Osteocyte (in vitro differentiated cells): Measurements from ENCODE around the gene SCAPER. TPM values are rescaled to one million over a fixed set of nuclear protein-coding genes. Genes with fewer than 3 reads are reported as not detected.

ENCODE experiments used
- DNase-seq: peaks from one replicate; pipeline ENCODE4 v3.0.0; 2021; ENCODE audit warnings: mixed read lengths; ENCODE audit not compliant: unreplicated experiment; ENCODE audit errors: extremely low spot score
- H3K27ac Mint-ChIP-seq: one replicate; pipeline ENCODE4 v1.8.0; 2021; ENCODE audit warnings: mild to moderate bottlenecking, mixed read lengths; ENCODE audit not compliant: unreplicated experiment
- H3K27me3 Mint-ChIP-seq: one replicate; pipeline ENCODE4 v1.8.0; 2021; ENCODE audit warnings: mixed read lengths; ENCODE audit not compliant: unreplicated experiment
- H3K36me3 Mint-ChIP-seq: one replicate; pipeline ENCODE4 v1.8.0; 2021; ENCODE audit warnings: mixed read lengths; ENCODE audit not compliant: unreplicated experiment
- H3K4me1 Mint-ChIP-seq: one replicate; pipeline ENCODE4 v1.8.0; 2021; ENCODE audit warnings: mixed read lengths; ENCODE audit not compliant: unreplicated experiment
- H3K4me3 Mint-ChIP-seq: one replicate; pipeline ENCODE4 v1.8.0; 2021; ENCODE audit warnings: mild to moderate bottlenecking, moderate library complexity, mixed read lengths; ENCODE audit not compliant: unreplicated experiment
- H3K9me3 Mint-ChIP-seq: one replicate; pipeline ENCODE4 v1.8.0; 2021; ENCODE audit warnings: mixed read lengths; ENCODE audit not compliant: unreplicated experiment
- total RNA-seq: library from RNA; stranded (reverse); gene quantifications from 2 replicates; pipeline ENCODE4 v1.2.1, GENCODE V29; 2021
- TF ChIP-seq, protein P1 (sequence below): fragments of 200-600 bp; sonication (generic); IDR thresholded peaks from 2 replicates; pipeline ENCODE4 v1.5.0; 2021; ENCODE audit warnings: antibody characterized with exemption, mild to moderate bottlenecking, moderate library complexity

SCAPER gene
- total RNA-seq, 1 donor from 2014 or later, result 20.0 TPM

- Mint-ChIP-seq H3K27ac (no peak overlapping the region), H3K4me1 (no peaks in the 10 kb centered on the region), H3K36me3 (no peaks in the 10 kb centered on the region), H3K4me3 (no peak overlapping the region), H3K9me3 (no peaks in the 10 kb centered on the region), H3K27me3 (no peaks in the 10 kb centered on the region)
- TF ChIP-seq, protein P1, sequence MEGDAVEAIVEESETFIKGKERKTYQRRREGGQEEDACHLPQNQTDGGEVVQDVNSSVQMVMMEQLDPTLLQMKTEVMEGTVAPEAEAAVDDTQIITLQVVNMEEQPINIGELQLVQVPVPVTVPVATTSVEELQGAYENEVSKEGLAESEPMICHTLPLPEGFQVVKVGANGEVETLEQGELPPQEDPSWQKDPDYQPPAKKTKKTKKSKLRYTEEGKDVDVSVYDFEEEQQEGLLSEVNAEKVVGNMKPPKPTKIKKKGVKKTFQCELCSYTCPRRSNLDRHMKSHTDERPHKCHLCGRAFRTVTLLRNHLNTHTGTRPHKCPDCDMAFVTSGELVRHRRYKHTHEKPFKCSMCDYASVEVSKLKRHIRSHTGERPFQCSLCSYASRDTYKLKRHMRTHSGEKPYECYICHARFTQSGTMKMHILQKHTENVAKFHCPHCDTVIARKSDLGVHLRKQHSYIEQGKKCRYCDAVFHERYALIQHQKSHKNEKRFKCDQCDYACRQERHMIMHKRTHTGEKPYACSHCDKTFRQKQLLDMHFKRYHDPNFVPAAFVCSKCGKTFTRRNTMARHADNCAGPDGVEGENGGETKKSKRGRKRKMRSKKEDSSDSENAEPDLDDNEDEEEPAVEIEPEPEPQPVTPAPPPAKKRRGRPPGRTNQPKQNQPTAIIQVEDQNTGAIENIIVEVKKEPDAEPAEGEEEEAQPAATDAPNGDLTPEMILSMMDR, result no peak
- DNase-seq, result no peak
Observed at GRCh38 chr15:76418352-76419140, 486.6 kb downstream of the SCAPER start.

GRCh38 chr15:76401285-76401684, 503.9 kb downstream of the SCAPER start:
- H3K36me3 Mint-ChIP-seq, result peaks cover 14% of the 10 kb centered on the region
- H3K27ac Mint-ChIP-seq, result no peak overlapping the region
- DNase-seq, result no peak
- H3K4me3 Mint-ChIP-seq, result no peak overlapping the region
- no peaks in the 10 kb centered on the region for H3K27me3 Mint-ChIP-seq
- TF ChIP-seq, protein P1, result no peak
- peaks cover 14% of the 10 kb centered on the region for H3K9me3 Mint-ChIP-seq
- no peaks in the 10 kb centered on the region for H3K4me1 Mint-ChIP-seq

GRCh38 chr15:76398317-76399104, 506.6 kb downstream of the SCAPER start:
- Mint-ChIP-seq H3K4me3 (no peak overlapping the region), H3K27me3 (no peaks in the 10 kb centered on the region), H3K4me1 (no peaks in the 10 kb centered on the region), H3K9me3 (peaks cover 28% of the 10 kb centered on the region), H3K36me3 (peaks cover 11% of the 10 kb centered on the region), H3K27ac (no peak overlapping the region)
- no peak for DNase-seq
- TF ChIP-seq, protein P1, result no peak

GRCh38 chr15:76393614-76394013, 511.5 kb downstream of the SCAPER start:
- H3K4me3 Mint-ChIP-seq, result no peak overlapping the region
- peaks cover 28% of the 10 kb centered on the region for H3K9me3 Mint-ChIP-seq
- no peaks in the 10 kb centered on the region for H3K27me3 Mint-ChIP-seq
- H3K36me3 Mint-ChIP-seq, result peaks cover 3% of the 10 kb centered on the region
- no peaks in the 10 kb centered on the region for H3K4me1 Mint-ChIP-seq
- no peak for DNase-seq
- H3K27ac Mint-ChIP-seq, result no peak overlapping the region
- TF ChIP-seq, protein P1, result no peak

DNA sequence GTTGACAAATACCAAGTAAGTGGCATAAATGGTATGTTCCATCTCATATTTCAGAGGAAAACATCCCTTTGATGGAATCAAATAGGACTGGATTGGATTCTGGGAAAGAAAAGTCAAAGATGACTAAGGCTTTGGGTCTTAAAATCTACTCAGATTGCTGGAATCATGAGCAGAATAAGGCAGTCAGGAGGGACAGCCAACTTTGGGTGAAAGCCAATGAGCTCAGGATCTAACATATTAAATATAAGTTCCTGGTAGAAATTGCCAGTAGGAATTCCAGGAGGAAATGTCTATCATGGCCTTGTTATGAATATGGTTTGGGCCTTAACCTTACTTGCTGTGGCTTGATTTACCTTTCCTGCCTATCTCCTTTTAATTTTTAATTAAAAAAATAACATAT, 513.3 kb downstream of the SCAPER start:
- H3K36me3 Mint-ChIP-seq, result no peaks in the 10 kb centered on the region
- peaks cover 19% of the 10 kb centered on the region for H3K9me3 Mint-ChIP-seq
- H3K4me3 Mint-ChIP-seq, result no peak overlapping the region
- TF ChIP-seq, protein P1, result no peak
- H3K27ac Mint-ChIP-seq, result no peak overlapping the region
- H3K27me3 Mint-ChIP-seq, result no peaks in the 10 kb centered on the region
- no peaks in the 10 kb centered on the region for H3K4me1 Mint-ChIP-seq
- no peak for DNase-seq
